Suprapubic skin (tissue), 4 donors: ENCODE data around the gene MED17. TPM values are rescaled to one million over a fixed set of nuclear protein-coding genes. Genes with fewer than 3 reads are reported as not detected.

Source experiments
- DNase-seq, 2 donors: peaks; one replicate each; pipeline ENCODE4 v3.0.0-alpha.2; 2019; ENCODE audit warnings: low spot score in 2 of 2
- H3K27ac ChIP-seq: fragments of 200-600 bp; sonication (generic); one replicate; pipeline ENCODE4 v1.5.1; 2019
- H3K27me3 ChIP-seq: fragments of 200-600 bp; sonication (generic); one replicate; pipeline ENCODE4 v1.5.1; 2019
- H3K36me3 ChIP-seq: fragments of 200-600 bp; sonication (generic); one replicate; pipeline ENCODE4 v1.5.1; 2019
- H3K4me1 ChIP-seq: fragments of 200-600 bp; sonication (generic); one replicate; pipeline ENCODE4 v1.5.1; 2019
- H3K4me3 ChIP-seq: fragments of 200-600 bp; sonication (generic); one replicate; pipeline ENCODE4 v1.5.1; 2019; ENCODE audit warnings: mild to moderate bottlenecking
- H3K9me3 ChIP-seq: fragments of 200-600 bp; sonication (generic); one replicate; pipeline ENCODE4 v1.5.1; 2019
- EP300 ChIP-seq: sonication (generic); formaldehyde crosslinking; IDR thresholded peaks from one replicate; pipeline ENCODE4 v1.6.1; 2017; ENCODE audit warnings: antibody characterized with exemption
- POLR2A ChIP-seq, 2 donors: fragments of 450-650 bp; IDR thresholded peaks; one replicate each; pipeline ENCODE4 v1.6.1; 2017; ENCODE audit warnings: antibody characterized with exemption in 2 of 2, mild to moderate bottlenecking in 2 of 2, moderate library complexity in 2 of 2
- POLR2AphosphoS5 ChIP-seq, 3 donors: sonication (generic); formaldehyde crosslinking; IDR thresholded peaks; one replicate each; pipeline ENCODE4 v1.6.1; 2017; ENCODE audit warnings: antibody characterized with exemption in 3 of 3
- WGBS: methylation state at CpG from one replicate; pipeline ENCODE4 v1.1.5; 2018; 5-methylcytosine and 5-hydroxymethylcytosine counted together
- total RNA-seq, 4 donors: library from RNA; depleted of rRNA; stranded (reverse); fragments of >200 nt; gene quantifications; one replicate each; pipeline ENCODE4 v1.1.0, GENCODE V29; 2016
- TF ChIP-seq, protein P1 (sequence below), 2 donors: fragments of 200-600 bp in 1 of 2; fragments of 450-650 bp in 1 of 2; sonication (generic) in 1 of 2; IDR thresholded peaks; one replicate each; pipeline ENCODE4 v1.5.1; 2016 to 2019; ENCODE audit warnings: antibody characterized with exemption in 2 of 2, mild to moderate bottlenecking in 1 of 2, moderate library complexity in 1 of 2

Gene MED17
- total RNA-seq, 4 donors from 2014 or later = 20.3 to 32.2 (median 29.2) TPM

DNA sequence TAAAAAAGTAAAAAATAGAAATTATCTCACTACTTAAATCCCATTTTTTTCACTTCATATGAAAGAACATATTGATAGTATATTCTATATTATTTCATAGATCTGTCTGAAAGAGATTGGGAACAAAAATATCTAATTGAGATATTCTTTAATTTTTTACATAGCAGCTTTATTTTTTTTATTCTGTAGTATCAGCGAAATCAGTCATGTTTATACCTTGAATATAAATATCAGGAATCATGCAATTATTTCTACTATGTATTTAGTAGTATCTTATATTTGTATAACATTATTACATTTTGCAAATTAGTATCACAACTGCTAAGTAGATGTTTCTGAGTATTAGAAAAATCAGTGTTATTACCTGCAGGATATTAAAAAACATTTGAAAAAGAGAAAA is 22.2 kb upstream of the MED17 start:
- TF ChIP-seq EP300 (no peak), POLR2AphosphoS5 (IDR thresholded peaks at IDR 0.05) (no peak), POLR2A (IDR thresholded peaks at IDR 0.05) (no peak)
- TF ChIP-seq, protein P1, sequence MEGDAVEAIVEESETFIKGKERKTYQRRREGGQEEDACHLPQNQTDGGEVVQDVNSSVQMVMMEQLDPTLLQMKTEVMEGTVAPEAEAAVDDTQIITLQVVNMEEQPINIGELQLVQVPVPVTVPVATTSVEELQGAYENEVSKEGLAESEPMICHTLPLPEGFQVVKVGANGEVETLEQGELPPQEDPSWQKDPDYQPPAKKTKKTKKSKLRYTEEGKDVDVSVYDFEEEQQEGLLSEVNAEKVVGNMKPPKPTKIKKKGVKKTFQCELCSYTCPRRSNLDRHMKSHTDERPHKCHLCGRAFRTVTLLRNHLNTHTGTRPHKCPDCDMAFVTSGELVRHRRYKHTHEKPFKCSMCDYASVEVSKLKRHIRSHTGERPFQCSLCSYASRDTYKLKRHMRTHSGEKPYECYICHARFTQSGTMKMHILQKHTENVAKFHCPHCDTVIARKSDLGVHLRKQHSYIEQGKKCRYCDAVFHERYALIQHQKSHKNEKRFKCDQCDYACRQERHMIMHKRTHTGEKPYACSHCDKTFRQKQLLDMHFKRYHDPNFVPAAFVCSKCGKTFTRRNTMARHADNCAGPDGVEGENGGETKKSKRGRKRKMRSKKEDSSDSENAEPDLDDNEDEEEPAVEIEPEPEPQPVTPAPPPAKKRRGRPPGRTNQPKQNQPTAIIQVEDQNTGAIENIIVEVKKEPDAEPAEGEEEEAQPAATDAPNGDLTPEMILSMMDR (IDR thresholded peaks at IDR 0.05) = no peak
- H3K27me3 ChIP-seq = no peaks in the 10 kb centered on the region
- no peak overlapping the region for H3K4me3 ChIP-seq
- no peaks in the 10 kb centered on the region for H3K9me3 ChIP-seq
- no peak for DNase-seq
- no peak overlapping the region for H3K27ac ChIP-seq
- H3K36me3 ChIP-seq = peaks cover 74% of the 10 kb centered on the region
- no peaks in the 10 kb centered on the region for H3K4me1 ChIP-seq
- 98% methylated on average over 1 of the region's 1 CpG for WGBS

DNA sequence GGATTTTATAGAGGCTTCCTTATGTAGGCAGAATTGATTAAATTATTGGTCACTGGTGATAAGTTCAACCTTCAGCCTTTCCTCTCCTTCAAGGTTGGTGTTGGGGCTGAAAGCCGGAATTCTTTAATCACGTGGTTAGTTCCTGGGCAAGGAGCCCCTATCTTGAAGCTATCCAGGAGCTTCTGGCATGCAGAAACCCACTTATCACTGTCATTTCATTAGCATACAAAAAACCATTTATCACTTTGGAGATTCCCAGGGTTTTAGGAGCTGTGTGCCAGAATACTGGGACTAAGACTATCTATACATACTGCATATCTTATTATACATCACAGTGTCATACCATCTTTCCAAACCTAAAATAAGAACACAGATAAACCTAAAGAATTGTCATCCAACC is 18.5 kb upstream of the MED17 start:
- no peak for TF ChIP-seq EP300
- TF ChIP-seq POLR2AphosphoS5 (IDR thresholded peaks at IDR 0.05) = no peak
- TF ChIP-seq POLR2A (IDR thresholded peaks at IDR 0.05) = no peak
- TF ChIP-seq, protein P1 (IDR thresholded peaks at IDR 0.05) = no peak
- Histone ChIP-seq H3K27me3 (no peaks in the 10 kb centered on the region), H3K9me3 (no peaks in the 10 kb centered on the region), H3K36me3 (peaks cover 40% of the 10 kb centered on the region), H3K27ac (no peak overlapping the region), H3K4me1 (no peaks in the 10 kb centered on the region), H3K4me3 (no peak overlapping the region)
- WGBS = 68% methylated on average over 2 of the region's 2 CpGs
- no peak for DNase-seq

DNA sequence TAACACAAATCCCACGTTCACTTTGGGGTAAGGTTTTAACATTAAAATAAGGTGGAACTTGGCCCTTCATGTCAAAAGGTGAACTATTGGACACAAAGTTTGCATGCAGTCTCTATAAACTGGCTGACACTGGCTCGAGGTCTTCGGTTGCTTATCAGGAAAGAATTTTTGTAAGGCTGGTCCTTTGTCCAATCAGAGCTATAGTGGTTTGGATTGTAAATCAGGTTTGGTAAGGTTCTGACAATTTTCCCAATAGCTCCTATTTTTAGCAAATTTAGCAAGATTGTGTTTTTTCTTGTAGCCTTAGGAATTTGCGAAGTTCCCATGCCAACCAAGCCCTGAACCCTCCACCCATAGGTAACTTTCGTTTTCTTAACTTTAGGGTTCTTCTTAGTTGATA is 17.6 kb upstream of the MED17 start:
- Histone ChIP-seq H3K27me3 (no peaks in the 10 kb centered on the region), H3K4me1 (no peaks in the 10 kb centered on the region), H3K36me3 (peaks cover 30% of the 10 kb centered on the region), H3K4me3 (no peak overlapping the region), H3K27ac (no peak overlapping the region), H3K9me3 (no peaks in the 10 kb centered on the region)
- 69% methylated on average over 5 of the region's 5 CpGs for WGBS
- TF ChIP-seq POLR2A (IDR thresholded peaks at IDR 0.05) (no peak), EP300 (no peak)
- no peak for DNase-seq

DNA sequence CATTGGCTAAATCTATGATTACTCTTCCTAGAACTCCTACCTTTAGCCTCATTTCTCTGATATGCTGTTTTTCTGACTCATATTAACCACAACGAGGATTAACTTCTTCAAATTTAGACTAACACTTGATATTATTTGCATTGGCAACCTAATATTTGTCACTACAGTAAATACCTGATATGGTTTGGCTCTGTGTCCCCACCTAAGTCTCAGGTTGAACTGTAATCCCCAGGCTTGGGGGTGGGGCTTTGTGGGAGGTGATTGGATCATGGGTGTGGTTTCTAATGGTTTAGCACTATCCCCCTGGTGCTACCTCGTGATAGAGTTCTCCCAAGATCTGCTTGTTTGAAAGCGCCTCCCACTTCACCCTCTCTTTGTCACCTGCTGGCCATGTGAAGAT is 17.1 kb upstream of the MED17 start:
- H3K9me3 ChIP-seq = no peaks in the 10 kb centered on the region
- WGBS = 91% methylated on average over 2 of the region's 3 CpGs
- H3K4me3 ChIP-seq = no peak overlapping the region
- no peak overlapping the region for H3K27ac ChIP-seq
- no peaks in the 10 kb centered on the region for H3K27me3 ChIP-seq
- peaks cover 25% of the 10 kb centered on the region for H3K36me3 ChIP-seq
- TF ChIP-seq, protein P1 (IDR thresholded peaks at IDR 0.05) = no peak
- no peak for TF ChIP-seq POLR2A (IDR thresholded peaks at IDR 0.05)
- TF ChIP-seq POLR2AphosphoS5 (IDR thresholded peaks at IDR 0.05) = no peak
- TF ChIP-seq EP300 = no peak
- H3K4me1 ChIP-seq = no peaks in the 10 kb centered on the region
- DNase-seq = no peak

DNA sequence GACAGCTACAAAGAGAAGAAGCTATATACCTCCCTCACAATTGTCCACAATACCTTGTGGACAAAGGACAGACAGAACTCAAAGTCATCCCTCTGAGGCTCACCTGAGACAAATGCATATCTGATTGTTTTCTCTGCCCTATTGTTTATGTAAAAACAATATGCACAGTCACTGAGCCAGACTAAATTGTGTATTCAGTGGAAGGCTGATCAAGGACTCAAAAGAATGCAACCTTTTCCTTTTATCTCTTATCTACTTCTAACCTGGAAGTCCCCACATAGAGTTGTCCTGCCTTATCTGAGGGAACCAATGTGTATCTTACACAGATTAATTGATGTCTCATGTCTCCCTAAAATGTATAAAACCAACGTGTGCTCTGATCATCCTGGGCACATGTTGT is 13.9 kb upstream of the MED17 start:
- TF ChIP-seq, protein P1 (IDR thresholded peaks at IDR 0.05) = no peak
- TF ChIP-seq EP300 (no peak), POLR2AphosphoS5 (IDR thresholded peaks at IDR 0.05) (no peak), POLR2A (IDR thresholded peaks at IDR 0.05) (no peak)

DNA sequence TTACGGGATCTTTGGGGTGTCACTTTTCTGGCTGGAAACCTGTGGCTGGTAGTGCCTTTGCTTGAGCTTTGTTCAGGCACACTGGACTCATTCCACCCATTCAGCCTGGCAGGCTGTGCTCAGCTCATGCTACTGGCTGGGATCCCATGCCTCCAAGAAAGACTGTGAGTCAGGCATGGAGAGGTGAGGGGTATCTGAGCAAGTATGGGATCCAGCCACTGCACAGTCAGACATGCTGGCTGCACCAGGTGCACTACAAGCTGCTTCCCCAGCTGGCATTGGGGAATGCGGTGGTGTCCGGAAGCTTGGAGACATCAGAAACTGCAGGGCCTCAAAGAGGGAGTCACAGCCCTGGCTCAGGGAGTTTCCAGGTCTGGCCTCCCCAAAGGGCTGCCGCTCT is 12.0 kb upstream of the MED17 start:
- H3K27ac ChIP-seq = no peak overlapping the region
- no peaks in the 10 kb centered on the region for H3K9me3 ChIP-seq
- H3K27me3 ChIP-seq = no peaks in the 10 kb centered on the region
- WGBS = 72% methylated on average over 4 of the region's 4 CpGs
- H3K36me3 ChIP-seq = no peaks in the 10 kb centered on the region
- H3K4me1 ChIP-seq = no peaks in the 10 kb centered on the region
- DNase-seq = no peak
- H3K4me3 ChIP-seq = no peak overlapping the region
- TF ChIP-seq EP300 (no peak), POLR2A (IDR thresholded peaks at IDR 0.05) (no peak), POLR2AphosphoS5 (IDR thresholded peaks at IDR 0.05) (no peak)
- TF ChIP-seq, protein P1 (IDR thresholded peaks at IDR 0.05) = no peak

More for the DNA sequence above, 13.9 kb upstream of the MED17 start:
- DNase-seq = no peak
- no peak overlapping the region for H3K27ac ChIP-seq
- H3K36me3 ChIP-seq = no peaks in the 10 kb centered on the region
- H3K27me3 ChIP-seq = no peaks in the 10 kb centered on the region
- H3K4me3 ChIP-seq = no peak overlapping the region
- 29% methylated on average over 1 of the region's 1 CpG for WGBS
- no peaks in the 10 kb centered on the region for H3K9me3 ChIP-seq
- H3K4me1 ChIP-seq = no peaks in the 10 kb centered on the region
